Smooth muscle cell (in vitro differentiated cells): Measurements from ENCODE around the gene CHI3L2. TPM values are rescaled to one million over a fixed set of nuclear protein-coding genes. Genes with fewer than 3 reads are reported as not detected.

Experiments used
- DNase-seq: peaks from one replicate; lab custom pipeline; 2025; ENCODE audit not compliant: unreplicated experiment; lab: John Stamatoyannopoulos, UW
- H2AFZ ChIP-seq: fragments of 200-600 bp; sonication (generic); 2 replicates; pipeline ENCODE4 v1.6.0; 2016; ENCODE audit warnings: antibody characterized with exemption, low read depth, mild to moderate bottlenecking
- H3F3A ChIP-seq: fragments of 200-600 bp; sonication (generic); 2 replicates; pipeline ENCODE4 v1.6.0; 2017; ENCODE audit warnings: antibody characterized with exemption, low read depth
- H3K27ac ChIP-seq: fragments of 200-600 bp; sonication (generic); 2 replicates; pipeline ENCODE4 v1.5.1; 2016; ENCODE audit warnings: low read depth, mild to moderate bottlenecking
- H3K27me3 ChIP-seq: fragments of 200-600 bp; sonication (generic); 2 replicates; pipeline ENCODE4 v1.6.1; 2016; ENCODE audit warnings: low read depth, mild to moderate bottlenecking
- H3K36me3 ChIP-seq: fragments of 200-600 bp; sonication (generic); 2 replicates; pipeline ENCODE4 v1.5.1; 2016; ENCODE audit warnings: low read depth
- H3K4me1 ChIP-seq: fragments of 200-600 bp; sonication (generic); 2 replicates; pipeline ENCODE4 v1.5.1; 2016; ENCODE audit warnings: low read depth
- H3K4me2 ChIP-seq: fragments of 200-600 bp; sonication (generic); 2 replicates; pipeline ENCODE4 v1.6.0; 2016; ENCODE audit warnings: mild to moderate bottlenecking
- H3K4me3 ChIP-seq: fragments of 200-600 bp; sonication (generic); 2 replicates; pipeline ENCODE4 v1.5.1; 2016; ENCODE audit warnings: mild to moderate bottlenecking
- H3K79me2 ChIP-seq: fragments of 200-600 bp; sonication (generic); 2 replicates; pipeline ENCODE4 v1.6.0; 2016; ENCODE audit warnings: low read depth, mild to moderate bottlenecking
- H3K9ac ChIP-seq: fragments of 200-600 bp; sonication (generic); 2 replicates; pipeline ENCODE4 v1.6.0; 2016; ENCODE audit warnings: low read depth
- H3K9me3 ChIP-seq: fragments of 200-600 bp; sonication (generic); replicated peaks from 2 replicates; pipeline ENCODE4 v1.5.1; 2016; ENCODE audit warnings: low read depth
- H4K20me1 ChIP-seq: fragments of 200-600 bp; sonication (generic); 2 replicates; pipeline ENCODE4 v1.6.0; 2016; ENCODE audit warnings: low read depth
- WGBS: methylation state at CpG from one replicate; pipeline ENCODE4 v1.1.7; 2016; ENCODE audit warnings: low lambda C conversion rate; 5-methylcytosine and 5-hydroxymethylcytosine counted together
- polyA plus RNA-seq: library from polyadenylated mRNA; unstranded; fragments of >200 nt; fragmentation: Nextera tagmentation; extraction: Ambion mirVana; gene quantifications from 2 replicates; pipeline ENCODE4 v1.2.1, GENCODE V29; 2016
- small RNA-seq: library from RNA; depleted of rRNA; stranded (forward); fragments of <200 nt; gene quantifications from one replicate; pipeline ENCODE3, GENCODE V24; 2014
- total RNA-seq: library from RNA; depleted of rRNA; stranded (reverse); fragments of >200 nt; gene quantifications from 2 replicates; pipeline ENCODE4 v1.2.3, GENCODE V29; 2014
- TF ChIP-seq, protein P1 (sequence below): fragments of 200-600 bp; sonication (generic); IDR thresholded peaks from 2 replicates; pipeline ENCODE4 v1.5.1; 2017; ENCODE audit warnings: borderline replicate concordance, mild to moderate bottlenecking, antibody characterized with exemption; ENCODE audit not compliant: insufficient read depth, poor library complexity, severe bottlenecking

The CHI3L2 gene
- total and polyA plus RNA-seq, 2 experiments from 2014 or later: 0.54 to 2.0 TPM

DNA sequence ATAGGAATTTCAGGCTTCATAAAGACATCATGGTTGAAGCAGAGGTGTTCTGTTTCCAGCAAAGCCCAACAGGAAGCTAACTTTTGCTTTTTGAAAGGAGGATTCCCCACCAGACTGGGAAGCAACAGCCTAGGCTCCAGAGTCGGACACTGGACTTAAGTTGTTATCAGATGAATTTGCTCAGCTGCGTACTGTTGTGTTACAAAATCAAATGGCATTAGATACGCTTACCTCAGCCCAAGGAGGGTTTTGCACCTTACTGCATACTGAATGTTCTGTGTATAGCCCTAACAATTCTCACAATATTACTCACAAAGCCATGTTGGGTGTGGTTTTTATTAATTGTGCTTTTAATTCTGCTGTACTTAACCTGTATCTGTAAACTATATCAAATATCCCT is 62.6 kb downstream of the CHI3L2 start:
- H3K79me2 ChIP-seq: no peaks in the 10 kb centered on the region
- no peaks in the 10 kb centered on the region for H3K27me3 ChIP-seq
- H2AFZ ChIP-seq: no peak overlapping the region
- TF ChIP-seq, protein P1, sequence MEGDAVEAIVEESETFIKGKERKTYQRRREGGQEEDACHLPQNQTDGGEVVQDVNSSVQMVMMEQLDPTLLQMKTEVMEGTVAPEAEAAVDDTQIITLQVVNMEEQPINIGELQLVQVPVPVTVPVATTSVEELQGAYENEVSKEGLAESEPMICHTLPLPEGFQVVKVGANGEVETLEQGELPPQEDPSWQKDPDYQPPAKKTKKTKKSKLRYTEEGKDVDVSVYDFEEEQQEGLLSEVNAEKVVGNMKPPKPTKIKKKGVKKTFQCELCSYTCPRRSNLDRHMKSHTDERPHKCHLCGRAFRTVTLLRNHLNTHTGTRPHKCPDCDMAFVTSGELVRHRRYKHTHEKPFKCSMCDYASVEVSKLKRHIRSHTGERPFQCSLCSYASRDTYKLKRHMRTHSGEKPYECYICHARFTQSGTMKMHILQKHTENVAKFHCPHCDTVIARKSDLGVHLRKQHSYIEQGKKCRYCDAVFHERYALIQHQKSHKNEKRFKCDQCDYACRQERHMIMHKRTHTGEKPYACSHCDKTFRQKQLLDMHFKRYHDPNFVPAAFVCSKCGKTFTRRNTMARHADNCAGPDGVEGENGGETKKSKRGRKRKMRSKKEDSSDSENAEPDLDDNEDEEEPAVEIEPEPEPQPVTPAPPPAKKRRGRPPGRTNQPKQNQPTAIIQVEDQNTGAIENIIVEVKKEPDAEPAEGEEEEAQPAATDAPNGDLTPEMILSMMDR: no peak
- DNase-seq: no peak
- no peaks in the 10 kb centered on the region for H3K36me3 ChIP-seq
- H3K4me3 ChIP-seq: no peak overlapping the region
- H3K27ac ChIP-seq: no peak overlapping the region
- no peaks in the 10 kb centered on the region for H3F3A ChIP-seq
- no peak overlapping the region for H3K4me2 ChIP-seq
- H3K9me3 ChIP-seq: no peaks in the 10 kb centered on the region
- H4K20me1 ChIP-seq: no peaks in the 10 kb centered on the region
- 81% methylated on average over 3 of the region's 3 CpGs for WGBS
- no peaks in the 10 kb centered on the region for H3K4me1 ChIP-seq
- no peak overlapping the region for H3K9ac ChIP-seq

GRCh38 chr1:111290630-111291029 is 63.1 kb downstream of the CHI3L2 start, which contains the start of gene CHIA:
Gene CHIA (plus strand): TSS chr1:111290851. CDS start chr1:111310468, 19,617 bp downstream.
- Histone ChIP-seq H3K27me3 (no peaks in the 10 kb centered on the region), H3K4me2 (no peak within 1 kb of the TSS), H3K9me3 (no peaks in the 10 kb centered on the region), H3K36me3 (no peaks in the 10 kb centered on the region), H3K27ac (no peak within 1 kb of the TSS), H3K4me3 (no peak within 1 kb of the TSS), H2AFZ (no peak within 1 kb of the TSS), H3F3A (no peaks in the 10 kb centered on the region), H3K9ac (no peak within 1 kb of the TSS), H3K4me1 (no peaks in the 10 kb centered on the region), H4K20me1 (no peaks in the 10 kb centered on the region), H3K79me2 (no peaks in the 10 kb centered on the region)
- 77% methylated on average over 7 of the region's 7 CpGs for WGBS
- TF ChIP-seq, protein P1: no peak
- DNase-seq: no peak

Small RNAs within 50 kb of the gene (small RNA-seq; reads per million reads assigned to genes)
- gene AL355816.1: not detected

Other genes with a start within 250 kb of the CHI3L2 start
- 122 and 147 TPM in 2 replicates for gene DRAM2, start 87.6 kb upstream of the CHI3L2 start, total RNA-seq
- gene DRAM2, start 87.6 kb upstream of the CHI3L2 start, polyA plus RNA-seq: 74.1 and 80.3 TPM in 2 replicates
- gene CEPT1, start 87.5 kb upstream of the CHI3L2 start, total RNA-seq: 36.8 and 44.5 TPM in 2 replicates
- gene CEPT1, start 87.5 kb upstream of the CHI3L2 start, polyA plus RNA-seq: 19.4 and 26.1 TPM in 2 replicates
- gene DENND2D, start 27.1 kb upstream of the CHI3L2 start, total RNA-seq: 1.1 and 3.7 TPM in 2 replicates
- gene DENND2D, start 27.1 kb upstream of the CHI3L2 start, polyA plus RNA-seq: 0.75 and 2.0 TPM in 2 replicates
- not detected in 2 replicates for gene CHIA, start 63.1 kb downstream of the CHI3L2 start, total RNA-seq
- gene CHIA, start 63.1 kb downstream of the CHI3L2 start, polyA plus RNA-seq: not detected in 2 replicates
- 1.3 and 1.4 TPM in 2 replicates for gene OVGP1, start 200.0 kb downstream of the CHI3L2 start, total RNA-seq
- 0.96 and 1.5 TPM in 2 replicates for gene OVGP1, start 200.0 kb downstream of the CHI3L2 start, polyA plus RNA-seq
- 22.5 and 43.3 TPM in 2 replicates for gene WDR77, start 221.5 kb downstream of the CHI3L2 start, total RNA-seq
- gene WDR77, start 221.5 kb downstream of the CHI3L2 start, polyA plus RNA-seq: 35.0 and 36.7 TPM in 2 replicates
- gene ATP5PB, start 221.8 kb downstream of the CHI3L2 start, total RNA-seq: 289 and 350 TPM in 2 replicates
- 272 and 296 TPM in 2 replicates for gene ATP5PB, start 221.8 kb downstream of the CHI3L2 start, polyA plus RNA-seq
- 0.13 TPM in 1 of 2 replicates, not detected in the other for gene C1orf162, start 246.3 kb downstream of the CHI3L2 start, total RNA-seq
- 0.42 TPM in 1 of 2 replicates, not detected in the other for gene C1orf162, start 246.3 kb downstream of the CHI3L2 start, polyA plus RNA-seq